Small intestine (tissue), 7 donors: ENCODE data around the gene YBX2. TPM values are rescaled to one million over a fixed set of nuclear protein-coding genes. Genes with fewer than 3 reads are reported as not detected.

Experiments used
- DNase-seq, 2 donors: peaks; one replicate each; pipeline versions ENCODE4 v3.0.0 to v3.0.0-alpha.2; 2013
- FAIRE-seq: peaks from 2 replicates; lab custom pipeline; 2012; peaks lifted over from hg19 to GRCh38; lab: Jason Lieb, UNC
- H3K27ac ChIP-seq, 3 donors: one replicate each; pipeline ENCODE4 v1.5.1; 2013; ENCODE audit warnings: low read length in 2 of 3, mild to moderate bottlenecking in 2 of 3, control low read depth in 1 of 3, inconsistent platforms in 1 of 3, low read depth in 1 of 3, moderate library complexity in 1 of 3
- H3K27me3 ChIP-seq, 3 donors: one replicate each; pipeline ENCODE4 v1.6.1; 2013; ENCODE audit warnings: low read length in 3 of 3, inconsistent platforms in 1 of 3; ENCODE audit not compliant: control insufficient read depth in 3 of 3, insufficient read depth in 3 of 3
- H3K36me3 ChIP-seq, 3 donors: one replicate each; pipeline ENCODE4 v1.6.1; 2013; ENCODE audit warnings: low read length in 3 of 3, inconsistent platforms in 1 of 3, low read depth in 1 of 3, mild to moderate bottlenecking in 1 of 3, moderate library complexity in 1 of 3; ENCODE audit not compliant: control insufficient read depth in 3 of 3, insufficient read depth in 2 of 3
- H3K4me1 ChIP-seq, 3 donors: one replicate each; pipeline ENCODE4 v1.6.1; 2013; ENCODE audit warnings: low read length in 2 of 3, inconsistent platforms in 1 of 3, low read depth in 1 of 3, mild to moderate bottlenecking in 1 of 3, moderate library complexity in 1 of 3; ENCODE audit not compliant: control insufficient read depth in 3 of 3, insufficient read depth in 2 of 3
- H3K4me3 ChIP-seq, 3 donors: one replicate each; pipeline ENCODE4 v1.5.1; 2013; ENCODE audit warnings: low read length in 3 of 3, control low read depth in 1 of 3, inconsistent platforms in 1 of 3, low read depth in 1 of 3, mild to moderate bottlenecking in 1 of 3, moderate library complexity in 1 of 3
- H3K9me3 ChIP-seq, 2 donors: one replicate each; pipeline ENCODE4 v1.6.1; 2013; ENCODE audit warnings: low read depth in 1 of 2, low read length in 1 of 2; ENCODE audit not compliant: control insufficient read depth in 2 of 2, insufficient read depth in 1 of 2
- WGBS, 3 donors: extraction: QIAGEN DNeasy Blood & Tissue Kit; methylation state at CpG; one replicate each; pipeline ENCODE4 v1.1.7; 2013; 5-methylcytosine and 5-hydroxymethylcytosine counted together
- polyA plus RNA-seq, 4 donors: library from polyadenylated mRNA; stranded (reverse) in 3 of 4; unstranded in 1 of 4; fragments of 200-250 nt in 3 of 4; fragments of 120-200 nt in 1 of 4; gene quantifications; one replicate each; pipeline versions ENCODE4 v1.2.1 to v1.2.3, GENCODE V29; 2013
- donor health status: healthy with polysubstance abuse.
- donor health status: control.
- donor health status: control.
- donor health status: Bipolar disorder and iron deficiency.
- donor health status: healthy.

The YBX2 gene
- polyA plus RNA-seq, 4 donors = 4.0 to 49.6 (median 11.1) TPM

- no peak for FAIRE-seq
- H3K36me3 ChIP-seq = peaks cover 2 to 51% (median 5%) of the 10 kb centered on the region in 3 donors
- peak; percentile 100 for DNase-seq
- H3K4me1 ChIP-seq = peaks cover 3 to 50% (median 3%) of the 10 kb centered on the region in 3 donors
- WGBS, 3 donors = 1% methylated on average over 47 to 72 of the region's 72 CpGs
- H3K4me3 ChIP-seq = peak within 1 kb of the TSS; percentile 93 to 99 (median 95)
- H3K9me3 ChIP-seq = no peaks in the 10 kb centered on the region
- peak within 1 kb of the TSS; percentile 68 to 99 (median 92) for H3K27ac ChIP-seq
- no peaks in the 10 kb centered on the region for H3K27me3 ChIP-seq
Measured at GRCh38 chr17:7239091-7240027, 55.1 kb downstream of the YBX2 start, which contains the start of gene PHF23. PHF23 (minus strand) TSS chr17:7239457; CDS start chr17:7239279, 178 bp downstream.

DNA sequence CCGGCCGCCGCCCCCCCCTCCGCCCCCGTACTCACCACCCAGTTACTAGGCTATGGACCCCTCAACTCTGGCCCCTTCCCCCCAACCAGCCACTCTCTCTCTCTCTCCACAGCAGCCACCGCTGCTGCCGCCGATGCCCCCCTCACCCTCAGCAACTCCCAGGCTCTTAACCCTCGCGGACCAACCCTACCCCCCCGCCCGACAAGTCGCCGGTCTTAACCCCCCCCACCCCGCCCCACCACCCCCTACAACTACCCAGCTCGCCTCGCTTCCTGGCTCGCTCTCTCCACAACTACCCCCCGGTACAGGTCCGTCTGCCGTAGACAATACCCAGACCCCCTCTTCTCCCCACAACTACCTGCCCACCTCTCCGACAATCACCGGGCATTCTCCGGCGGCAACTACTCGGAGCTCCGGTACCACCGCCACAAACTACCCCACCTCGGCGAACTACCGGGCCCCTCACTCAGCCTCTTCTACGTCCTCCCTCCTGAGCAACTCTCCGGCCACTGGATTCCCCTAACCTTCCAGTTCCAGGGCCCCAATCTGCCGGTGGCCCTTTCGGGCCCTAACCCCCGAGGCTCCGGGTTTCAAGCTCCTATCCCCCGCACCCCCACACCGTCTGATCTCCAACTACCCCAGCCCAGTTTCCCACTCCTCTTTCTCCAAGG, 55.9 kb downstream of the YBX2 start:
- Histone ChIP-seq H3K9me3 (no peaks in the 10 kb centered on the region), H3K36me3 (peaks cover 2 to 44% (median 5%) of the 10 kb centered on the region in 3 donors), H3K4me1 (peaks cover 3 to 50% (median 3%) of the 10 kb centered on the region in 3 donors), H3K27me3 (no peaks in the 10 kb centered on the region), H3K27ac (peak overlapping the region; percentile 68 to 92 (median 84)), H3K4me3 (peak overlapping the region; percentile 93 to 99 (median 95))
- peak; percentile 28 to 66 for DNase-seq
- WGBS, 3 donors = 0 to 1% (median 1%) methylated on average over 30 to 39 of the region's 39 CpGs
- no peak for FAIRE-seq

Other genes starting within 250 kb of the YBX2 start
- 10 to 100 TPM in 2 of 4 donors, 1 to 10 TPM in 1, under 1 TPM in 1; 0.45 to 14.6 (median 10.0) TPM for gene CLEC10A, start 214.4 kb downstream of the YBX2 start, polyA plus RNA-seq
- under 1 TPM in 2 of 4 donors, not detected in 2; 0.46 to 0.81 TPM for gene ASGR2, start 179.8 kb downstream of the YBX2 start, polyA plus RNA-seq
- gene ASGR1, start 115.3 kb downstream of the YBX2 start, polyA plus RNA-seq = 1 to 10 TPM; 1.9 to 2.9 (median 2.7) TPM
- 1 to 10 TPM in 3 of 4 donors, under 1 TPM in 1; 0.67 to 9.2 (median 4.2) TPM for gene DLG4, start 74.8 kb downstream of the YBX2 start, polyA plus RNA-seq
- 1,000 to 10,000 TPM in 2 of 4 donors, 100 to 1,000 TPM in 2; 424 to 2,630 (median 1,444) TPM for gene ACADVL, start 74.7 kb downstream of the YBX2 start, polyA plus RNA-seq
- 10 to 100 TPM in 3 of 4 donors, 1 to 10 TPM in 1; 8.1 to 44.4 (median 16.0) TPM for gene DVL2, start 60.1 kb downstream of the YBX2 start, polyA plus RNA-seq
- gene PHF23, start 55.2 kb downstream of the YBX2 start, polyA plus RNA-seq = 10 to 100 TPM; 26.4 to 44.3 (median 36.0) TPM
- 1,000 to 10,000 TPM in 1 of 4 donors, 100 to 1,000 TPM in 3; 541 to 1,100 (median 797) TPM for gene GABARAP, start 52.2 kb downstream of the YBX2 start, polyA plus RNA-seq
- 100 to 1,000 TPM in 2 of 4 donors, 10 to 100 TPM in 2; 70.0 to 132 (median 89.3) TPM for gene CTDNEP1, start 42.9 kb downstream of the YBX2 start, polyA plus RNA-seq
- gene ELP5, start 42.4 kb downstream of the YBX2 start, polyA plus RNA-seq = 10 to 100 TPM; 31.3 to 84.6 (median 45.4) TPM
- gene CLDN7, start 32.2 kb downstream of the YBX2 start, polyA plus RNA-seq = 100 to 1,000 TPM; 309 to 561 (median 332) TPM
- gene SLC2A4, start 12.9 kb downstream of the YBX2 start, polyA plus RNA-seq = 1 to 10 TPM in 2 of 4 donors, under 1 TPM in 2; 0.31 to 5.0 (median 1.2) TPM
- 100 to 1,000 TPM; 238 to 606 (median 340) TPM for gene EIF5A, start 13.0 kb upstream of the YBX2 start, polyA plus RNA-seq
- gene GPS2, start 20.7 kb upstream of the YBX2 start, polyA plus RNA-seq = 100 to 1,000 TPM in 2 of 4 donors, 10 to 100 TPM in 2; 48.3 to 152 (median 86.3) TPM
- gene NEURL4, start 34.7 kb upstream of the YBX2 start, polyA plus RNA-seq = 10 to 100 TPM; 14.3 to 36.9 (median 22.7) TPM
- gene ACAP1, start 41.9 kb upstream of the YBX2 start, polyA plus RNA-seq = 10 to 100 TPM in 1 of 4 donors, 1 to 10 TPM in 3; 3.8 to 43.5 (median 8.5) TPM
- 1 to 10 TPM; 6.0 to 8.6 (median 7.9) TPM for gene KCTD11, start 57.5 kb upstream of the YBX2 start, polyA plus RNA-seq
- gene TMEM95, start 60.5 kb upstream of the YBX2 start, polyA plus RNA-seq = not detected
- 10 to 100 TPM in 2 of 4 donors, 1 to 10 TPM in 2; 8.8 to 16.3 (median 10.7) TPM for gene TNK1, start 86.5 kb upstream of the YBX2 start, polyA plus RNA-seq
- gene PLSCR3, start 99.9 kb upstream of the YBX2 start, polyA plus RNA-seq = 10 to 100 TPM in 3 of 4 donors, 1 to 10 TPM in 1; 6.3 to 18.0 (median 13.6) TPM
- gene TMEM256, start 109.5 kb upstream of the YBX2 start, polyA plus RNA-seq = 100 to 1,000 TPM; 193 to 771 (median 385) TPM
- gene NLGN2, start 113.2 kb upstream of the YBX2 start, polyA plus RNA-seq = 1 to 10 TPM in 2 of 4 donors, under 1 TPM in 2; 0.22 to 6.1 (median 2.6) TPM
- not detected for gene SPEM1, start 125.7 kb upstream of the YBX2 start, polyA plus RNA-seq
- not detected for gene SPEM2, start 131.0 kb upstream of the YBX2 start, polyA plus RNA-seq
- gene SPEM3, start 134.2 kb upstream of the YBX2 start, polyA plus RNA-seq = not detected
- gene TMEM102, start 140.8 kb upstream of the YBX2 start, polyA plus RNA-seq = 10 to 100 TPM in 2 of 4 donors, 1 to 10 TPM in 2; 9.3 to 14.9 (median 10.2) TPM
- gene FGF11, start 144.9 kb upstream of the YBX2 start, polyA plus RNA-seq = under 1 TPM in 2 of 4 donors, not detected in 2; 0.61 to 0.86 TPM
- gene CHRNB1, start 150.4 kb upstream of the YBX2 start, polyA plus RNA-seq = 10 to 100 TPM in 3 of 4 donors, 1 to 10 TPM in 1; 8.4 to 11.9 (median 10.4) TPM
- 10 to 100 TPM in 2 of 4 donors, 1 to 10 TPM in 2; 7.6 to 76.4 (median 12.4) TPM for gene ZBTB4, start 185.0 kb upstream of the YBX2 start, polyA plus RNA-seq
- gene SLC35G6, start 186.8 kb upstream of the YBX2 start, polyA plus RNA-seq = under 1 TPM in 1 of 4 donors, not detected in 3; 0.49 TPM
- 100 to 1,000 TPM in 1 of 4 donors, 10 to 100 TPM in 2, 1 to 10 TPM in 1; 10.0 to 104 (median 20.8) TPM for gene POLR2A, start 189.7 kb upstream of the YBX2 start, polyA plus RNA-seq